Measurements from ENCODE around the gene SLC22A23.

Gene SLC22A23

GRCh38 chr6:3501826-3502500 is 45.1 kb upstream of the SLC22A23 start:
- DNase-seq (ENCODE audit: extremely low read depth, insufficient read length): no peak
- TF ChIP-seq CTCF (IDR thresholded peaks at IDR 0.05; ENCODE audit: insufficient read depth, low read length, poor library complexity, severe bottlenecking): no peak
- Histone ChIP-seq H3K36me3 (ENCODE audit: control insufficient read depth, insufficient read depth, low read length) (no peaks in the 10 kb centered on the region), H3K27me3 (replicated peaks; ENCODE audit: control insufficient read depth, insufficient read depth, low read length) (peaks cover 2% of the 10 kb centered on the region), H3K4me3 (replicated peaks; ENCODE audit: low read depth, low read length) (no peak overlapping the region)

GRCh38 chr6:3500262-3501014 is 43.6 kb upstream of the SLC22A23 start:
- no peak for TF ChIP-seq CTCF (IDR thresholded peaks at IDR 0.05; ENCODE audit: insufficient read depth, low read length, poor library complexity, severe bottlenecking)
- H3K4me3 ChIP-seq (replicated peaks; ENCODE audit: low read depth, low read length): no peak overlapping the region
- no peak for DNase-seq (ENCODE audit: extremely low read depth, insufficient read length)
- H3K36me3 ChIP-seq (ENCODE audit: control insufficient read depth, insufficient read depth, low read length): no peaks in the 10 kb centered on the region
- peaks cover 2% of the 10 kb centered on the region for H3K27me3 ChIP-seq (replicated peaks; ENCODE audit: control insufficient read depth, insufficient read depth, low read length)

GRCh38 chr6:3499603-3500002 is 42.8 kb upstream of the SLC22A23 start:
- Histone ChIP-seq H3K4me3 (replicated peaks; ENCODE audit: low read depth, low read length) (no peak overlapping the region), H3K27me3 (replicated peaks; ENCODE audit: control insufficient read depth, insufficient read depth, low read length) (no peaks in the 10 kb centered on the region; the same call in 1 of the 2 replicates), H3K36me3 (ENCODE audit: control insufficient read depth, insufficient read depth, low read length) (no peaks in the 10 kb centered on the region)
- TF ChIP-seq CTCF (IDR thresholded peaks at IDR 0.05; ENCODE audit: insufficient read depth, low read length, poor library complexity, severe bottlenecking): no peak
- DNase-seq (ENCODE audit: extremely low read depth, insufficient read length): no peak

DNA sequence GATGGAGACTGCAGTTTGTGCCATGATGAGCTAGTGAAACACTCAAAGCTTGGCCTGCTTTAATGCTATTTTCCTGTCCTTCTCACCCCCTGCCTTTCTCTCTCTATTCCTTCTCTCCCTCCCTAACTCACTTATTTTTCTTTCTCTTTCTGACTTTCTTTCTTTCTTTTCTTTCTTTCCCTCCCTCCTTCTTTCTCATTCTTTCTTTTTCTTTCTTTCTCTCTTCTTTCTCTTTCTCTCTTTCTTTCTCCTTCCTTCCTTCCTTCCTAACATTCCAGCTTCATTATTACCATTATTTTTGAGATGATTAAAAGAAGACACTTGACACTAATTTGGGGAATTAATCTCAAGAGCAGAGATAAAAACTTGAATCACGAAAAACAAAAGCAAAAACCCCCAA is 39.5 kb upstream of the SLC22A23 start:
- Histone ChIP-seq H3K36me3 (ENCODE audit: control insufficient read depth, insufficient read depth, low read length) (no peaks in the 10 kb centered on the region), H3K27me3 (replicated peaks; ENCODE audit: control insufficient read depth, insufficient read depth, low read length) (no peaks in the 10 kb centered on the region; the same call in none of the 2 replicates), H3K4me3 (replicated peaks; ENCODE audit: low read depth, low read length) (no peak overlapping the region)
- no peak for DNase-seq (ENCODE audit: extremely low read depth, insufficient read length)
- no peak for TF ChIP-seq CTCF (IDR thresholded peaks at IDR 0.05; ENCODE audit: insufficient read depth, low read length, poor library complexity, severe bottlenecking)

DNA sequence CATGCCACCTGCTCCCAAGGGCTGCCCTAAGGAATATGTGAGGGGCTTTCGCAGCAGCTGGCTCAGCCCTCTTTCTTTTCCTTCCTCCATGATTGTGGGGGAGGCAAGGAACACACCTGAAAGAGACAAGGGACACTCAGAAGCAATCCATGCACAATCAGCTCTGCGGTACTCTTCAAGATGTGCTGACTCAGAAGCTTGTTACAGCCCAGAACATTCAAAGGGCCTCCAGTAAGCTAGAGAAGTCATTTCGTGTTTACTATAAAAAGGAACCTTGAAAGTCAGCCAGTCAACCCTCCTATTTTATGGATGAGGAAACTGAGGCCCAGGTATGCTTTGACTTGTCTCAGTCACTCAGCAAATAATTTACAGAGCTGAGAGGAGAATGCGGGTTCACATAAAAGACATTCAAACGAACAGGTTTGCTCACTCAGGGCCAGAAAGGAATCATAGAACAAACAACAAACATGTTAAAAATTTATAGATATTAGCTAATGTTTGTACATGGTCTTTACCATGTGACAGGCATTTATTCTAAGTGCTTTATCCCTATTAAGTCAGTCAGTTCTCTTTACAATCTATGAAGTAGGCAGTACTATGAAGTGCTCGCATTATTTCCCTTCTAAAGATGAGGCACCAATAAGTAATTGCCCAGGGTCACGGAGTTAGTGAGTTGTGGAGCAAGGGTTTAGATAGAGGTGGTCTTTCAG is 37.7 kb upstream of the SLC22A23 start:
- TF ChIP-seq CTCF (IDR thresholded peaks at IDR 0.05; ENCODE audit: insufficient read depth, low read length, poor library complexity, severe bottlenecking): no peak
- Histone ChIP-seq H3K4me3 (replicated peaks; ENCODE audit: low read depth, low read length) (no peak overlapping the region), H3K27me3 (replicated peaks; ENCODE audit: control insufficient read depth, insufficient read depth, low read length) (no peaks in the 10 kb centered on the region; the same call in none of the 2 replicates), H3K36me3 (ENCODE audit: control insufficient read depth, insufficient read depth, low read length) (no peaks in the 10 kb centered on the region)
- no peak for DNase-seq (ENCODE audit: extremely low read depth, insufficient read length)
